Measurements from ENCODE around the gene CHRM2. TPM values are rescaled to one million over a fixed set of nuclear protein-coding genes. Genes with fewer than 3 reads are reported as not detected.

CHRM2 gene
- total and polyA plus RNA-seq, 9 of the 15 experiments (the other 6 are each of a cell fraction or from before 2014, with no cell fraction given), result not detected

DNA sequence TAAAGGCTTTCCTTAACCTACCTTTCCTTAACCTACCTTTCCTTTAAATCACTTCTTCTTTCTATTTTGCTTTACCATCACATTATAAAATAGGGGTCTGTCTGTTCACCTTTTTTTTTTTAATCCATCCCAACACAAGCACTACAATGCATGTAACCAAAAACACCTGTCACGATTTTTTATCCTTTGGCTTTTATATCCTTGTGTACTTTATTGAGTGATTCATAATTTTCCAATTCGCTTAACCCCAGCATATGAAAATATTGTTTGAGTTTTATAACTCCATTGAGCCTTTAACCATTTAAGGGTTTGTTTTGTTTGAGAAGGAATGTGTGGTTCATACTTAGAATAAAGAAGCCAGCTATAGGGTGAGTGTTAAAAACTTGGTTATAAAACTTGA lies 132.2 kb downstream of the CHRM2 start (continued):
- no peak for TF ChIP-seq ZNF263 (CRISPR knock-in tag; IDR thresholded peaks at IDR 0.05; ENCODE audit: borderline replicate concordance)

DNA sequence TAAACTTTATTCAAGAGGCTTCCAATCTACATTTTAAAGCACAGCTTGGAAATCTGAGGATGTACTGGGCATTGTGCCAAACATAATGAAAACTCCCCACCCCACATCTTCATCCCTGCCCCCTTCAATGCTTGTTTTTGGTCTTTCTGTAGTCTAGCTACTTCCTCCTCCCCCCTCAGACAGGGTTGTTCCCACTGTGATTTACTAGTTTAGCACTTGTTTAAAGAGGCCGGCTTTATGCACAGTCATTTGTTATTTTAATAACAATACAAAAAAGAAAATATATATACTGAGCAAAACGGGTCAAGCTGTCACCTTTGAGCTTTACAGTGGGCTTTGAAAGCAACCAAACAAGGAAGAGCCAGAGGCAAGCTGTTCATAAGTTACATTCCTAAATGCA lies 132.6 kb downstream of the CHRM2 start:
- Histone ChIP-seq H3K9ac (ENCODE audit: insufficient read depth in 1 of 2, low read depth in 2 of 2, low read length in 2 of 2) (no peak overlapping the region), H3K79me2 (ENCODE audit: control insufficient read depth, insufficient read depth, low read length) (no peaks in the 10 kb centered on the region), H3K27me3 (ENCODE audit: control insufficient read depth in 2 of 2, insufficient read depth in 2 of 2, low read length in 2 of 2) (no peaks in the 10 kb centered on the region), H3K4me2 (ENCODE audit: insufficient read depth, low read length) (no peak overlapping the region), H2AFZ (ENCODE audit: low read depth, low read length) (no peak overlapping the region), H4K20me1 (replicated peaks; ENCODE audit: control insufficient read depth, insufficient read depth, low read length) (no peaks in the 10 kb centered on the region), H3K4me3 (no peak overlapping the region), H3K9me1 (ENCODE audit: control insufficient read depth, insufficient read depth, low read length) (no peaks in the 10 kb centered on the region), H3K9me3 (replicated peaks; ENCODE audit: control insufficient read depth, insufficient read depth, low read depth, low read length) (no peaks in the 10 kb centered on the region), H3K27ac (ENCODE audit: extremely low read depth, low read depth, low read length) (no peak overlapping the region), H3K36me3 (ENCODE audit: control insufficient read depth, insufficient read depth, low read length) (no peaks in the 10 kb centered on the region), H3K4me1 (replicated peaks in 1 of 2; ENCODE audit: control insufficient read depth in 2 of 2, insufficient read depth in 2 of 2, low read length in 2 of 2) (no peaks in the 10 kb centered on the region)
- CTCF ChIA-PET (ENCODE audit: low intra/inter-chr PET ratio), result no interaction called here
- intact Hi-C loops (cut with micrococcal nuclease), result no loop called here
- 3% methylated on average over 2 of the region's 2 CpGs for WGBS (ENCODE audit: insufficient coverage, low coverage, missing lambda C conversion rate)
- POLR2A ChIA-PET, result no interaction called here
- DNase-seq (ENCODE audit: extremely low read depth in 1 of 4, low spot score in 3 of 4) (no peak), ATAC-seq (no peak), FAIRE-seq (no peak)
- BruUV-seq (replicated peaks), result no TSS peak
- in situ Hi-C loops (cut with MboI), result no loop called here
- no peak for TF ChIP-seq PTBP1 (IDR thresholded peaks at IDR 0.05; ENCODE audit: low read depth, low read length)
- no peak for TF ChIP-seq ZNF584 (CRISPR knock-in tag; IDR thresholded peaks at IDR 0.05; ENCODE audit: low read depth)

DNA sequence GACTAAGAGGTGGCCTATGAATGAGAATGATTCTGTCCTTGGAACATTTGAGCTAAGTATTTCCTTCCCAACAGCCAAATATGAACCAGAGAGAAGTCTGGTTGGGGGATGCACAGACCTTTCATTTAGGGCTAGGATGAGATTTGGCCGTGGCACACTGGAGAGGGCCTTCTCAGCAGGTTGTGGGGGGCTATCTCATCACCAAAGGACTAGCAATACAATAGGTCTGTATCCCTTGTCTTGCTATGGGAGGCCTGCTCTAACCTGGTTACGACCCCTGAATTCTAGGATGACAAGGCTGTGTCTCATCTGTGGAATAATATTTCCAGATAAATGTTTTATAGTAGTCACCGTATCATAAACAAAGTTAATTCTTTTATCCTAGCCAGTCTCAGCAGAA lies 133.0 kb downstream of the CHRM2 start:
- 1% methylated on average over 3 of the region's 3 CpGs for WGBS (ENCODE audit: insufficient coverage, low coverage, missing lambda C conversion rate)
- Histone ChIP-seq H3K27ac (ENCODE audit: extremely low read depth, low read depth, low read length) (no peak overlapping the region), H3K4me3 (no peak overlapping the region), H3K9me3 (replicated peaks; ENCODE audit: control insufficient read depth, insufficient read depth, low read depth, low read length) (no peaks in the 10 kb centered on the region), H3K9me1 (ENCODE audit: control insufficient read depth, insufficient read depth, low read length) (no peaks in the 10 kb centered on the region), H3K79me2 (ENCODE audit: control insufficient read depth, insufficient read depth, low read length) (no peaks in the 10 kb centered on the region), H3K9ac (ENCODE audit: insufficient read depth in 1 of 2, low read depth in 2 of 2, low read length in 2 of 2) (no peak overlapping the region), H3K36me3 (ENCODE audit: control insufficient read depth, insufficient read depth, low read length) (no peaks in the 10 kb centered on the region), H3K4me1 (replicated peaks in 1 of 2; ENCODE audit: control insufficient read depth in 2 of 2, insufficient read depth in 2 of 2, low read length in 2 of 2) (no peaks in the 10 kb centered on the region), H3K4me2 (ENCODE audit: insufficient read depth, low read length) (no peak overlapping the region), H3K27me3 (ENCODE audit: control insufficient read depth in 2 of 2, insufficient read depth in 2 of 2, low read length in 2 of 2) (no peaks in the 10 kb centered on the region), H4K20me1 (replicated peaks; ENCODE audit: control insufficient read depth, insufficient read depth, low read length) (no peaks in the 10 kb centered on the region), H2AFZ (ENCODE audit: low read depth, low read length) (no peak overlapping the region)
- ChIA-PET CTCF (ENCODE audit: low intra/inter-chr PET ratio) (no interaction called here), POLR2A (no interaction called here)
- BruUV-seq (replicated peaks), result no TSS peak
- no peak for FAIRE-seq
- ATAC-seq, result no peak
- intact Hi-C loops (cut with micrococcal nuclease) (no loop called here), in situ Hi-C loops (cut with MboI) (no loop called here)
- no peak for DNase-seq (ENCODE audit: extremely low read depth in 1 of 4, low spot score in 3 of 4)
- TF ChIP-seq SMAD4 (CRISPR knock-in tag; conservative IDR thresholded peaks at IDR 0.05), result no peak
- no peak for TF ChIP-seq ILK (tag; IDR thresholded peaks at IDR 0.05; ENCODE audit: borderline replicate concordance, low read depth)
- TF ChIP-seq, protein P1, sequence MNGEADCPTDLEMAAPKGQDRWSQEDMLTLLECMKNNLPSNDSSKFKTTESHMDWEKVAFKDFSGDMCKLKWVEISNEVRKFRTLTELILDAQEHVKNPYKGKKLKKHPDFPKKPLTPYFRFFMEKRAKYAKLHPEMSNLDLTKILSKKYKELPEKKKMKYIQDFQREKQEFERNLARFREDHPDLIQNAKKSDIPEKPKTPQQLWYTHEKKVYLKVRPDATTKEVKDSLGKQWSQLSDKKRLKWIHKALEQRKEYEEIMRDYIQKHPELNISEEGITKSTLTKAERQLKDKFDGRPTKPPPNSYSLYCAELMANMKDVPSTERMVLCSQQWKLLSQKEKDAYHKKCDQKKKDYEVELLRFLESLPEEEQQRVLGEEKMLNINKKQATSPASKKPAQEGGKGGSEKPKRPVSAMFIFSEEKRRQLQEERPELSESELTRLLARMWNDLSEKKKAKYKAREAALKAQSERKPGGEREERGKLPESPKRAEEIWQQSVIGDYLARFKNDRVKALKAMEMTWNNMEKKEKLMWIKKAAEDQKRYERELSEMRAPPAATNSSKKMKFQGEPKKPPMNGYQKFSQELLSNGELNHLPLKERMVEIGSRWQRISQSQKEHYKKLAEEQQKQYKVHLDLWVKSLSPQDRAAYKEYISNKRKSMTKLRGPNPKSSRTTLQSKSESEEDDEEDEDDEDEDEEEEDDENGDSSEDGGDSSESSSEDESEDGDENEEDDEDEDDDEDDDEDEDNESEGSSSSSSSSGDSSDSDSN (IDR thresholded peaks at IDR 0.05; ENCODE audit: borderline replicate concordance in 1 of 2, low read depth in 2 of 2, low read length in 2 of 2), result no peak
- no peak for TF ChIP-seq ZNF586 (CRISPR knock-in tag; conservative IDR thresholded peaks at IDR 0.05)
- TF ChIP-seq EP400 (IDR thresholded peaks at IDR 0.05), result no peak
- TF ChIP-seq, protein P2, sequence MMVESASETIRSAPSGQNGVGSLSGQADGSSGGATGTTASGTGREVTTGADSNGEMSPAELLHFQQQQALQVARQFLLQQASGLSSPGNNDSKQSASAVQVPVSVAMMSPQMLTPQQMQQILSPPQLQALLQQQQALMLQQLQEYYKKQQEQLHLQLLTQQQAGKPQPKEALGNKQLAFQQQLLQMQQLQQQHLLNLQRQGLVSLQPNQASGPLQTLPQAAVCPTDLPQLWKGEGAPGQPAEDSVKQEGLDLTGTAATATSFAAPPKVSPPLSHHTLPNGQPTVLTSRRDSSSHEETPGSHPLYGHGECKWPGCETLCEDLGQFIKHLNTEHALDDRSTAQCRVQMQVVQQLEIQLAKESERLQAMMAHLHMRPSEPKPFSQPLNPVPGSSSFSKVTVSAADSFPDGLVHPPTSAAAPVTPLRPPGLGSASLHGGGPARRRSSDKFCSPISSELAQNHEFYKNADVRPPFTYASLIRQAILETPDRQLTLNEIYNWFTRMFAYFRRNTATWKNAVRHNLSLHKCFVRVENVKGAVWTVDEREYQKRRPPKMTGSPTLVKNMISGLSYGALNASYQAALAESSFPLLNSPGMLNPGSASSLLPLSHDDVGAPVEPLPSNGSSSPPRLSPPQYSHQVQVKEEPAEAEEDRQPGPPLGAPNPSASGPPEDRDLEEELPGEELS (CRISPR knock-in tag; IDR thresholded peaks at IDR 0.05; ENCODE audit: borderline replicate concordance), result no peak
- no peak for TF ChIP-seq CEBPB (tag; IDR thresholded peaks at IDR 0.05)

Data from K562 (cell line).